GM10266 (cell line): ENCODE measurements around the gene ANXA9.

Experiments used
- DNase-seq: peaks from one replicate; pipeline ENCODE4 v3.0.0; 2012; ENCODE audit errors: extremely low spot score
- CTCF ChIP-seq: IDR thresholded peaks from 2 replicates; pipeline ENCODE4 v1.5.1; 2012; ENCODE audit warnings: mild to moderate bottlenecking, low read depth; ENCODE audit not compliant: control insufficient read depth, insufficient read depth; ENCODE audit errors: missing control alignments

Gene ANXA9

GRCh38 chr1:150981805-150982712 is at the start of gene ANXA9:
Gene ANXA9 (plus strand): TSS chr1:150982292. CDS start chr1:150983106, 814 bp downstream.
- DNase-seq: peak; percentile 53
- no peak for TF ChIP-seq CTCF

- TF ChIP-seq CTCF: no peak
- no peak for DNase-seq
Observed at GRCh38 chr1:150944856-150945255, 37.2 kb upstream of the ANXA9 start.

- TF ChIP-seq CTCF: no peak
- DNase-seq: no peak
Observed at GRCh38 chr1:150954708-150955107, 27.4 kb upstream of the ANXA9 start.

GRCh38 chr1:150955280-150955679 is 26.8 kb upstream of the ANXA9 start:
- TF ChIP-seq CTCF: no peak
- DNase-seq: no peak

- DNase-seq: no peak
- TF ChIP-seq CTCF: no peak
Observed at GRCh38 chr1:150957666-150958065, 24.4 kb upstream of the ANXA9 start.

GRCh38 chr1:150960646-150961045 is 21.4 kb upstream of the ANXA9 start:
- no peak for DNase-seq
- no peak for TF ChIP-seq CTCF

- TF ChIP-seq CTCF: no peak
- DNase-seq: no peak
Observed at GRCh38 chr1:150961756-150962155, 20.3 kb upstream of the ANXA9 start.
